ENCODE data around the gene NEK11. TPM values are rescaled to one million over a fixed set of nuclear protein-coding genes. Genes with fewer than 3 reads are reported as not detected.
A peak's percentile ranks its signal among the peaks of the same experiment; 100 is the strongest.

The NEK11 gene
- total RNA-seq (1 to 10 TPM; 5.3 to 6.2 TPM), polyA plus RNA-seq (1 to 10 TPM; 1.9 to 3.8 TPM)

GRCh38 chr3:131026321-131027151 lies at the start of gene NEK11, which contains the start of gene ASTE1:
NEK11 (plus strand) TSS chr3:131026877; CDS start chr3:131029709, 2,832 bp downstream.
ASTE1 (minus strand) TSS chr3:131026825; CDS start chr3:131025306, 1,519 bp downstream.
- peak within 1 kb of the TSS; percentile 90 for H3K27ac ChIP-seq (ENCODE audit: low read depth, low read length)
- ChIA-PET CTCF (ENCODE audit: partially characterized antibody) (interaction anchor here (0.8 to 2.3 kb wide), 4 partner anchors 9 to 133 kb away, joined by 3 to 11 read pairs (median 4); partner anchors contain the start of gene ATP2C1), POLR2A (ENCODE audit: partially characterized antibody) (interaction anchor here (0.9 to 5.2 kb wide), 16 partner anchors 9 to 1391 kb away, joined by 3 to 64 read pairs (median 5); partner anchors contain the start of genes ATP2C1, DNAJC13, NUDT16 and PIK3R4)
- peaks cover 52% of the 10 kb centered on the region for H3K4me1 ChIP-seq (ENCODE audit: insufficient read depth, low read length)
- H3K36me3 ChIP-seq (ENCODE audit: insufficient read depth, low read length) = peaks cover 12% of the 10 kb centered on the region
- Mint-ChIP-seq H3K4me3 (peak within 1 kb of the TSS; percentile 87 to 95 (median 94)), H3K9me3 (peaks cover 0 to 3% (median 0%) of the 10 kb centered on the region in 8 donors), H3K27ac (peak within 1 kb of the TSS; percentile 92 to 99 (median 98)), H3K36me3 (peaks cover 22 to 42% of the 10 kb centered on the region in 2 donors), H3K4me1 (peaks cover 39 to 60% (median 50%) of the 10 kb centered on the region in 4 donors), H3K27me3 (no peaks in the 10 kb centered on the region)
- no peaks in the 10 kb centered on the region for H3K27me3 ChIP-seq (ENCODE audit: insufficient read depth, low read length)
- H3K4me3 ChIP-seq (ENCODE audit: low read length in 2 of 2) = peak within 1 kb of the TSS; percentile 76 to 95
- H3K9me3 ChIP-seq (ENCODE audit: control insufficient read depth in 1 of 2, low read length in 2 of 2) = no peaks in the 10 kb centered on the region
- peak; percentile 93 to 95 (median 94) for DNase-seq
- intact Hi-C loops (cut with micrococcal nuclease) = loop anchor here (1.0 to 10.0 kb wide), 10 partner anchors 16 to 1696 kb away; partner anchors contain the start of genes DNAJC13, MRPL3, NPHP3 and NUDT16

- H3K4me3 Mint-ChIP-seq = no peak overlapping the region
- no peak overlapping the region for H3K27ac ChIP-seq (ENCODE audit: low read depth, low read length)
- H3K27me3 Mint-ChIP-seq = no peaks in the 10 kb centered on the region
- intact Hi-C loops (cut with micrococcal nuclease) = no loop called here
- H3K4me3 ChIP-seq (ENCODE audit: low read length in 2 of 2) = no peak overlapping the region
- H3K36me3 ChIP-seq (ENCODE audit: insufficient read depth, low read length) = peaks cover 3% of the 10 kb centered on the region
- POLR2A ChIA-PET (ENCODE audit: partially characterized antibody) = no interaction called here
- H3K27me3 ChIP-seq (ENCODE audit: insufficient read depth, low read length) = no peaks in the 10 kb centered on the region
- no peaks in the 10 kb centered on the region for H3K4me1 ChIP-seq (ENCODE audit: insufficient read depth, low read length)
- H3K9me3 Mint-ChIP-seq = no peaks in the 10 kb centered on the region
- DNase-seq = no peak
- H3K27ac Mint-ChIP-seq = no peak overlapping the region
- no peaks in the 10 kb centered on the region for H3K9me3 ChIP-seq (ENCODE audit: control insufficient read depth in 1 of 2, low read length in 2 of 2)
- peaks cover 35 to 55% of the 10 kb centered on the region in 2 donors for H3K36me3 Mint-ChIP-seq
- CTCF ChIA-PET (ENCODE audit: partially characterized antibody) = no interaction called here
- H3K4me1 Mint-ChIP-seq = peaks cover 0 to 1% (median under 1%) of the 10 kb centered on the region in 4 donors
Observed at GRCh38 chr3:130979117-130979516, 47.6 kb upstream of the NEK11 start.

GRCh38 chr3:130981469-130981868 lies 45.2 kb upstream of the NEK11 start:
- intact Hi-C loops (cut with micrococcal nuclease) = no loop called here

GRCh38 chr3:130990282-130990681 lies 36.4 kb upstream of the NEK11 start:
- H3K36me3 Mint-ChIP-seq = peaks cover 28 to 43% of the 10 kb centered on the region in 2 donors
- H3K27ac Mint-ChIP-seq = peak overlapping the region in 1 of 7 donors; percentile 59
- H3K4me1 Mint-ChIP-seq = peaks cover 0 to 3% (median 1%) of the 10 kb centered on the region in 4 donors

More at GRCh38 chr3:130981469-130981868, 45.2 kb upstream of the NEK11 start:
- Mint-ChIP-seq H3K9me3 (peaks cover 0 to 1% (median 0%) of the 10 kb centered on the region in 8 donors), H3K4me3 (no peak overlapping the region), H3K27me3 (no peaks in the 10 kb centered on the region), H3K36me3 (peaks cover 31 to 47% of the 10 kb centered on the region in 2 donors), H3K4me1 (peaks cover 0 to 1% (median under 1%) of the 10 kb centered on the region in 4 donors), H3K27ac (no peak overlapping the region)
- Histone ChIP-seq H3K9me3 (ENCODE audit: control insufficient read depth in 1 of 2, low read length in 2 of 2) (no peaks in the 10 kb centered on the region), H3K27me3 (ENCODE audit: insufficient read depth, low read length) (no peaks in the 10 kb centered on the region), H3K36me3 (ENCODE audit: insufficient read depth, low read length) (peaks cover 3% of the 10 kb centered on the region), H3K4me1 (ENCODE audit: insufficient read depth, low read length) (no peaks in the 10 kb centered on the region), H3K4me3 (ENCODE audit: low read length in 2 of 2) (no peak overlapping the region), H3K27ac (ENCODE audit: low read depth, low read length) (no peak overlapping the region)
- POLR2A ChIA-PET (ENCODE audit: partially characterized antibody) = no interaction called here
- DNase-seq = no peak
- CTCF ChIA-PET (ENCODE audit: partially characterized antibody) = no interaction called here

GRCh38 chr3:130991126-130991525 lies 35.6 kb upstream of the NEK11 start:
- Mint-ChIP-seq H3K4me3 (no peak overlapping the region), H3K9me3 (no peaks in the 10 kb centered on the region), H3K4me1 (peaks cover 0 to 3% (median 1%) of the 10 kb centered on the region in 4 donors), H3K27ac (peak overlapping the region in 2 of 7 donors; percentile 48 to 75), H3K36me3 (peaks cover 24 to 42% of the 10 kb centered on the region in 2 donors), H3K27me3 (no peaks in the 10 kb centered on the region)
- DNase-seq = no peak
- ChIA-PET POLR2A (ENCODE audit: partially characterized antibody) (no interaction called here), CTCF (ENCODE audit: partially characterized antibody) (no interaction called here)
- intact Hi-C loops (cut with micrococcal nuclease) = no loop called here
- Histone ChIP-seq H3K4me3 (ENCODE audit: low read length in 2 of 2) (no peak overlapping the region), H3K4me1 (ENCODE audit: insufficient read depth, low read length) (no peaks in the 10 kb centered on the region), H3K27ac (ENCODE audit: low read depth, low read length) (no peak overlapping the region), H3K27me3 (ENCODE audit: insufficient read depth, low read length) (no peaks in the 10 kb centered on the region), H3K9me3 (ENCODE audit: control insufficient read depth in 1 of 2, low read length in 2 of 2) (no peaks in the 10 kb centered on the region), H3K36me3 (ENCODE audit: insufficient read depth, low read length) (peaks cover 6% of the 10 kb centered on the region)

More at GRCh38 chr3:130990282-130990681, 36.4 kb upstream of the NEK11 start:
- Histone ChIP-seq H3K27ac (ENCODE audit: low read depth, low read length) (no peak overlapping the region), H3K27me3 (ENCODE audit: insufficient read depth, low read length) (no peaks in the 10 kb centered on the region), H3K36me3 (ENCODE audit: insufficient read depth, low read length) (peaks cover 6% of the 10 kb centered on the region), H3K4me1 (ENCODE audit: insufficient read depth, low read length) (no peaks in the 10 kb centered on the region), H3K9me3 (ENCODE audit: control insufficient read depth in 1 of 2, low read length in 2 of 2) (no peaks in the 10 kb centered on the region), H3K4me3 (ENCODE audit: low read length in 2 of 2) (no peak overlapping the region)
- no peak for DNase-seq
- ChIA-PET CTCF (ENCODE audit: partially characterized antibody) (no interaction called here), POLR2A (ENCODE audit: partially characterized antibody) (no interaction called here)
- Mint-ChIP-seq H3K9me3 (peaks cover 0 to 1% (median 0%) of the 10 kb centered on the region in 8 donors), H3K4me3 (no peak overlapping the region), H3K27me3 (no peaks in the 10 kb centered on the region)
- intact Hi-C loops (cut with micrococcal nuclease) = no loop called here

- H3K27me3 ChIP-seq (ENCODE audit: insufficient read depth, low read length) = no peaks in the 10 kb centered on the region
- Mint-ChIP-seq H3K9me3 (no peaks in the 10 kb centered on the region), H3K36me3 (peaks cover 21 to 49% of the 10 kb centered on the region in 2 donors), H3K27me3 (no peaks in the 10 kb centered on the region), H3K4me3 (no peak overlapping the region), H3K4me1 (peaks cover 0 to 3% (median 1%) of the 10 kb centered on the region in 4 donors), H3K27ac (peak overlapping the region in 2 of 7 donors; percentile 2 to 50)
- intact Hi-C loops (cut with micrococcal nuclease) = no loop called here
- H3K4me1 ChIP-seq (ENCODE audit: insufficient read depth, low read length) = no peaks in the 10 kb centered on the region
- H3K4me3 ChIP-seq (ENCODE audit: low read length in 2 of 2) = no peak overlapping the region
- ChIA-PET CTCF (ENCODE audit: partially characterized antibody) (no interaction called here), POLR2A (ENCODE audit: partially characterized antibody) (no interaction called here)
- no peak overlapping the region for H3K27ac ChIP-seq (ENCODE audit: low read depth, low read length)
- DNase-seq = no peak
- peaks cover 6% of the 10 kb centered on the region for H3K36me3 ChIP-seq (ENCODE audit: insufficient read depth, low read length)
- H3K9me3 ChIP-seq (ENCODE audit: control insufficient read depth in 1 of 2, low read length in 2 of 2) = no peaks in the 10 kb centered on the region
Observed at GRCh38 chr3:130992344-130992743, 34.3 kb upstream of the NEK11 start.

- POLR2A ChIA-PET (ENCODE audit: partially characterized antibody) = no interaction called here
Observed at GRCh38 chr3:130997289-130997688, 29.4 kb upstream of the NEK11 start.

More at GRCh38 chr3:130997289-130997688, 29.4 kb upstream of the NEK11 start:
- no peak overlapping the region for H3K4me3 ChIP-seq (ENCODE audit: low read length in 2 of 2)
- intact Hi-C loops (cut with micrococcal nuclease) = no loop called here
- Mint-ChIP-seq H3K36me3 (peaks cover 4 to 46% of the 10 kb centered on the region in 2 donors), H3K27ac (no peak overlapping the region), H3K4me3 (no peak overlapping the region), H3K9me3 (no peaks in the 10 kb centered on the region), H3K4me1 (peaks cover 0 to 2% (median 0%) of the 10 kb centered on the region in 4 donors), H3K27me3 (no peaks in the 10 kb centered on the region)
- no peaks in the 10 kb centered on the region for H3K9me3 ChIP-seq (ENCODE audit: control insufficient read depth in 1 of 2, low read length in 2 of 2)
- CTCF ChIA-PET (ENCODE audit: partially characterized antibody) = interaction anchor here (1.5 kb wide), 1 partner anchor 11 kb away, joined by 4 read pairs; no protein-coding TSS in a partner anchor
- H3K36me3 ChIP-seq (ENCODE audit: insufficient read depth, low read length) = no peaks in the 10 kb centered on the region
- DNase-seq = no peak
- H3K27ac ChIP-seq (ENCODE audit: low read depth, low read length) = no peak overlapping the region
- H3K4me1 ChIP-seq (ENCODE audit: insufficient read depth, low read length) = no peaks in the 10 kb centered on the region
- no peaks in the 10 kb centered on the region for H3K27me3 ChIP-seq (ENCODE audit: insufficient read depth, low read length)

Data from CD4-positive, alpha-beta memory T cell (primary cell).